Ishikawa (cell line): ENCODE measurements around the gene RLIM.
A peak's percentile ranks its signal among the peaks of the same experiment; 100 is the strongest.

Source experiments
- CEBPB ChIP-seq: IDR thresholded peaks from 2 replicates; pipeline ENCODE4 v1.6.1; 2012
- CREB1 ChIP-seq: IDR thresholded peaks from 2 replicates; pipeline ENCODE4 v1.6.1; 2012; ENCODE audit warnings: low read depth
- EGR1 ChIP-seq: IDR thresholded peaks from 2 replicates; pipeline ENCODE4 v1.6.1; 2012
- MAX ChIP-seq: IDR thresholded peaks from 2 replicates; pipeline ENCODE4 v1.6.1; 2012
- NFIC ChIP-seq: IDR thresholded peaks from 2 replicates; pipeline ENCODE4 v1.6.1; 2012
- RAD21 ChIP-seq: IDR thresholded peaks from 2 replicates; pipeline ENCODE4 v1.6.1; 2012; ENCODE audit warnings: low read depth
- TAF1 ChIP-seq: IDR thresholded peaks from 2 replicates; pipeline ENCODE4 v1.6.1; 2012; ENCODE audit warnings: low read depth, mild to moderate bottlenecking
- TCF12 ChIP-seq: IDR thresholded peaks from 2 replicates; pipeline ENCODE4 v1.6.1; 2012; ENCODE audit warnings: low read depth
- TEAD4 ChIP-seq: IDR thresholded peaks from 2 replicates; pipeline ENCODE4 v1.6.1; 2012
- USF1 ChIP-seq: IDR thresholded peaks from 2 replicates; pipeline ENCODE4 v1.6.1; 2012
- YY1 ChIP-seq: IDR thresholded peaks from 2 replicates; pipeline ENCODE4 v1.6.1; 2012; ENCODE audit warnings: low read depth
- TF ChIP-seq, protein P1 (sequence below): IDR thresholded peaks from 2 replicates; pipeline ENCODE4 v1.6.1; 2012; ENCODE audit warnings: low read depth, mild to moderate bottlenecking

- TF ChIP-seq, protein P1, sequence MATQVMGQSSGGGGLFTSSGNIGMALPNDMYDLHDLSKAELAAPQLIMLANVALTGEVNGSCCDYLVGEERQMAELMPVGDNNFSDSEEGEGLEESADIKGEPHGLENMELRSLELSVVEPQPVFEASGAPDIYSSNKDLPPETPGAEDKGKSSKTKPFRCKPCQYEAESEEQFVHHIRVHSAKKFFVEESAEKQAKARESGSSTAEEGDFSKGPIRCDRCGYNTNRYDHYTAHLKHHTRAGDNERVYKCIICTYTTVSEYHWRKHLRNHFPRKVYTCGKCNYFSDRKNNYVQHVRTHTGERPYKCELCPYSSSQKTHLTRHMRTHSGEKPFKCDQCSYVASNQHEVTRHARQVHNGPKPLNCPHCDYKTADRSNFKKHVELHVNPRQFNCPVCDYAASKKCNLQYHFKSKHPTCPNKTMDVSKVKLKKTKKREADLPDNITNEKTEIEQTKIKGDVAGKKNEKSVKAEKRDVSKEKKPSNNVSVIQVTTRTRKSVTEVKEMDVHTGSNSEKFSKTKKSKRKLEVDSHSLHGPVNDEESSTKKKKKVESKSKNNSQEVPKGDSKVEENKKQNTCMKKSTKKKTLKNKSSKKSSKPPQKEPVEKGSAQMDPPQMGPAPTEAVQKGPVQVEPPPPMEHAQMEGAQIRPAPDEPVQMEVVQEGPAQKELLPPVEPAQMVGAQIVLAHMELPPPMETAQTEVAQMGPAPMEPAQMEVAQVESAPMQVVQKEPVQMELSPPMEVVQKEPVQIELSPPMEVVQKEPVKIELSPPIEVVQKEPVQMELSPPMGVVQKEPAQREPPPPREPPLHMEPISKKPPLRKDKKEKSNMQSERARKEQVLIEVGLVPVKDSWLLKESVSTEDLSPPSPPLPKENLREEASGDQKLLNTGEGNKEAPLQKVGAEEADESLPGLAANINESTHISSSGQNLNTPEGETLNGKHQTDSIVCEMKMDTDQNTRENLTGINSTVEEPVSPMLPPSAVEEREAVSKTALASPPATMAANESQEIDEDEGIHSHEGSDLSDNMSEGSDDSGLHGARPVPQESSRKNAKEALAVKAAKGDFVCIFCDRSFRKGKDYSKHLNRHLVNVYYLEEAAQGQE, result no peak
- TF ChIP-seq CREB1 (no peak), MAX (no peak; the same call in 1 of the 2 replicates), USF1 (no peak), EGR1 (no peak), YY1 (0 out of 2 replicates have a peak, but pooled peaks have one; percentile 28), RAD21 (peak; percentile 45), CEBPB (no peak), TEAD4 (peak; percentile 58), NFIC (no peak), TCF12 (no peak), TAF1 (peak; percentile 38; the same call in 1 of the 2 replicates)
Measured at GRCh38 chrX:74535408-74536151, 78.8 kb downstream of the RLIM start.
